ENCODE data around the gene INTS13.

DNA sequence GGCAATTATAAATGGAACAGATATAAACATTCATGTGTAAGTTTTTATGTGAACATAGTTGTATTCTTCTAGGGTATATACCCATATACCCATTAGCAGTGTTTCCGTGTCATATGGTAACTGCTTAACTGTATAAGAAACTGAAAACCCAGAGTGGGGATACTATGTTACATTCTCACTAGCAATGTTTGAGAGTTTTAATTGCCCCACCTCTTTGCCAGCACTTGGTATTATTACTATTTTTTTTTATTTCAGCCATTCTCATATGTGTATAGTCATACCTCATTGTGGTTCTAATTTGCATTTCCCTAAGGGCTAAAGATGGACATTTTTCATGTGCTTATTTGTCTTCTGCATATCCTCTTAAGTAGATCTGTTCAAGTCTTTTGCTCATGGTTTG lies 76.1 kb downstream of the INTS13 start:
- TF ChIP-seq POLR2A (IDR thresholded peaks at IDR 0.05; ENCODE audit: low read depth, low read length) (no peak), TAF1 (IDR thresholded peaks at IDR 0.05; ENCODE audit: low read depth, low read length) (no peak), POLR2AphosphoS5 (IDR thresholded peaks at IDR 0.05; ENCODE audit: low read depth, low read length) (no peak), PAX5 (IDR thresholded peaks at IDR 0.05; ENCODE audit: insufficient read depth, low read length, severe bottlenecking) (no peak), SPI1 (IDR thresholded peaks at IDR 0.05; ENCODE audit: low read depth, low read length) (no peak)
